ENCODE results near the gene VPS4B.

VPS4B gene

GRCh38 chr18:63427558-63427957, 5.3 kb upstream of the VPS4B start:
- DNase-seq = no peak

- DNase-seq = no peak
Observed at GRCh38 chr18:63422864-63423304, 608 bp upstream of the VPS4B start.

GRCh38 chr18:63421514-63421913, 762 bp downstream of the VPS4B start:
- DNase-seq = no peak

GRCh38 chr18:63412953-63413352, 9.3 kb downstream of the VPS4B start:
- DNase-seq = no peak

- no peak for DNase-seq
Observed at GRCh38 chr18:63410792-63411191, 11.5 kb downstream of the VPS4B start.

- no peak for DNase-seq
Observed at GRCh38 chr18:63409301-63409700, 13.0 kb downstream of the VPS4B start.

- no peak for DNase-seq
Observed at GRCh38 chr18:63407734-63408133, 14.5 kb downstream of the VPS4B start.

GRCh38 chr18:63405986-63406385, 16.3 kb downstream of the VPS4B start:
- no peak for DNase-seq

GRCh38 chr18:63402246-63403162, 19.8 kb downstream of the VPS4B start:
- no peak for DNase-seq

- DNase-seq = no peak
Observed at GRCh38 chr18:63399300-63399699, 23.0 kb downstream of the VPS4B start.

GRCh38 chr18:63397349-63397748, 24.9 kb downstream of the VPS4B start:
- no peak for DNase-seq

GRCh38 chr18:63395503-63395902, 26.8 kb downstream of the VPS4B start:
- no peak for DNase-seq

GRCh38 chr18:63394954-63395353, 27.3 kb downstream of the VPS4B start:
- DNase-seq = no peak

GRCh38 chr18:63387861-63388260, 34.4 kb downstream of the VPS4B start:
- no peak for DNase-seq

GRCh38 chr18:63382843-63383242, 39.4 kb downstream of the VPS4B start:
- DNase-seq = no peak

GRCh38 chr18:63379639-63379962, 42.7 kb downstream of the VPS4B start:
- DNase-seq = no peak

- no peak for DNase-seq
Observed at GRCh38 chr18:63378919-63379638, 43.2 kb downstream of the VPS4B start.

GRCh38 chr18:63377275-63377980, 44.8 kb downstream of the VPS4B start:
- DNase-seq = no peak

- DNase-seq = no peak
Observed at GRCh38 chr18:63376538-63376937, 45.7 kb downstream of the VPS4B start.

- no peak for DNase-seq
Observed at GRCh38 chr18:63374540-63374939, 47.7 kb downstream of the VPS4B start.

GRCh38 chr18:63373161-63373560, 49.1 kb downstream of the VPS4B start:
- no peak for DNase-seq

- no peak for DNase-seq
Observed at GRCh38 chr18:63368611-63369010, 53.7 kb downstream of the VPS4B start.

Measured in NCI-H1105 treated with DMSO at 0.1 percent for 48 hours (cell line).